Endodermal cell (in vitro differentiated cells): ENCODE measurements around the gene AUTS2. TPM values are rescaled to one million over a fixed set of nuclear protein-coding genes. Genes with fewer than 3 reads are reported as not detected.
A peak's percentile ranks its signal among the peaks of the same experiment; 100 is the strongest.

Source experiments
- DNase-seq: peaks from one replicate; pipeline ENCODE4 v3.0.0-alpha.2; 2017
- H3K27ac ChIP-seq: 2 replicates; pipeline ENCODE4 v1.5.1; 2013; ENCODE audit warnings: mild to moderate bottlenecking, low read depth, low read length, moderate library complexity
- H3K27me3 ChIP-seq: 2 replicates; pipeline ENCODE4 v1.6.1; 2013; ENCODE audit warnings: mild to moderate bottlenecking, low read length, moderate library complexity; ENCODE audit not compliant: insufficient read depth, control insufficient read depth, poor library complexity, severe bottlenecking
- H3K36me3 ChIP-seq: 2 replicates; pipeline ENCODE4 v1.7.0; 2013; ENCODE audit warnings: mild to moderate bottlenecking, low read length, moderate library complexity; ENCODE audit not compliant: control insufficient read depth, insufficient read depth
- H3K4me1 ChIP-seq: one replicate; pipeline ENCODE4 v1.7.0; 2013; ENCODE audit warnings: low read length; ENCODE audit not compliant: control insufficient read depth, insufficient read depth
- H3K4me3 ChIP-seq: 2 replicates; pipeline ENCODE4 v1.5.1; 2013; ENCODE audit warnings: mild to moderate bottlenecking, low read length, moderate library complexity
- H3K9ac ChIP-seq: 2 replicates; pipeline ENCODE4 v1.6.1; 2013; ENCODE audit warnings: mild to moderate bottlenecking, low read length, moderate library complexity; ENCODE audit not compliant: poor library complexity, severe bottlenecking; ENCODE audit errors: extremely low read depth
- H3K9me3 ChIP-seq: 2 replicates; pipeline ENCODE4 v1.6.1; 2013; ENCODE audit warnings: mild to moderate bottlenecking, low read length, moderate library complexity; ENCODE audit not compliant: control insufficient read depth
- H3K27ac Mint-ChIP-seq: 2 replicates; pipeline ENCODE4 v1.8.0; 2020; ENCODE audit warnings: mixed read lengths
- H3K27me3 Mint-ChIP-seq: 2 replicates; pipeline ENCODE4 v1.8.0; 2021; ENCODE audit warnings: mild to moderate bottlenecking, mixed read lengths; ENCODE audit not compliant: insufficient read depth
- H3K36me3 Mint-ChIP-seq: 2 replicates; pipeline ENCODE4 v1.8.0; 2020; ENCODE audit warnings: low read depth, mixed read lengths
- H3K4me1 Mint-ChIP-seq: 2 replicates; pipeline ENCODE4 v1.8.0; 2020; ENCODE audit warnings: mixed read lengths
- H3K4me3 Mint-ChIP-seq: 2 replicates; pipeline ENCODE4 v1.8.0; 2020; ENCODE audit warnings: mild to moderate bottlenecking, moderate library complexity, mixed read lengths
- H3K9me3 Mint-ChIP-seq: 2 replicates; pipeline ENCODE4 v1.8.0; 2020; ENCODE audit warnings: mild to moderate bottlenecking, mixed read lengths
- WGBS, 2 experiments: methylation state at CpG; one replicate each; pipeline versions ENCODE4 v1.1.5 to v1.1.7; 2013; ENCODE audit warnings: missing lambda C conversion rate in 2 of 2, mixed read lengths in 1 of 2; ENCODE audit not compliant: insufficient coverage in 1 of 2, insufficient read length in 1 of 2; 5-methylcytosine and 5-hydroxymethylcytosine counted together
- total RNA-seq, 2 donors: library from RNA; stranded (reverse); fragmentation: NEBNext Ultra II Directional in 1 of 2; extraction: Animal tissue kit (Norgen Biotek cat#: 25700) in 1 of 2; gene quantifications; 2 replicates in 1 of 2; 3 replicates in 1 of 2; pipeline ENCODE4 v1.2.1, GENCODE V29; 2021
- TF ChIP-seq, protein P1 (sequence below): fragments of 200-600 bp; sonication (generic); conservative IDR thresholded peaks from 2 replicates; pipeline ENCODE4 v1.5.0; 2021; ENCODE audit warnings: antibody characterized with exemption, mild to moderate bottlenecking

AUTS2 gene
- total RNA-seq, 2 donors from 2014 or later: 76.8 to 106 TPM

DNA sequence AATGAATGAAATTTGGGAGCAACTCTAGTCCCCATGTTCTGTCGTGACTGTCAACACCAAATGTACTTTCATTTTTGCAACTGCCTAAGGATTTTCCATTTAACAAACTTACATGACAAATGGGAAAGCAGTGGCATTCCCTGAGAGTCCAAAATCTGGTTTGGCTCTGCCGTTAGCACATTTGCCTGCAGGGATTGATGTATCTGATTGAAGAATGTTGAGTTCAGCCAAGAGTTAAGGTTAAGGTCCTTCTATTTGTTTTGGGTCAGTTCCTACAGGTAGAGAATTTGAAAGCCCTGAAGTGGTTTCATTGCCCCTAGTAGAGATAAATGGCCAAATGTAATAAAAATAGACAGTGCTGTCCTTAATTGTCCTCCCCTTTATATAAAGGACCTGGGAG, 1127.2 kb downstream of the AUTS2 start:
- 79 to 92% methylated on average over 2 of the region's 2 CpGs for WGBS, 2 experiments
- no peak overlapping the region for H3K27ac ChIP-seq
- H3K4me3 ChIP-seq: no peak overlapping the region
- peaks cover 50% of the 10 kb centered on the region for H3K4me1 Mint-ChIP-seq
- H3K9me3 ChIP-seq: peaks cover 7% of the 10 kb centered on the region
- H3K36me3 Mint-ChIP-seq: peaks cover 13% of the 10 kb centered on the region
- peaks cover 24% of the 10 kb centered on the region for H3K36me3 ChIP-seq
- no peak overlapping the region for H3K9ac ChIP-seq
- H3K4me1 ChIP-seq: peaks cover 8% of the 10 kb centered on the region
- no peak overlapping the region for H3K27ac Mint-ChIP-seq
- peaks cover 3% of the 10 kb centered on the region for H3K9me3 Mint-ChIP-seq
- TF ChIP-seq, protein P1, sequence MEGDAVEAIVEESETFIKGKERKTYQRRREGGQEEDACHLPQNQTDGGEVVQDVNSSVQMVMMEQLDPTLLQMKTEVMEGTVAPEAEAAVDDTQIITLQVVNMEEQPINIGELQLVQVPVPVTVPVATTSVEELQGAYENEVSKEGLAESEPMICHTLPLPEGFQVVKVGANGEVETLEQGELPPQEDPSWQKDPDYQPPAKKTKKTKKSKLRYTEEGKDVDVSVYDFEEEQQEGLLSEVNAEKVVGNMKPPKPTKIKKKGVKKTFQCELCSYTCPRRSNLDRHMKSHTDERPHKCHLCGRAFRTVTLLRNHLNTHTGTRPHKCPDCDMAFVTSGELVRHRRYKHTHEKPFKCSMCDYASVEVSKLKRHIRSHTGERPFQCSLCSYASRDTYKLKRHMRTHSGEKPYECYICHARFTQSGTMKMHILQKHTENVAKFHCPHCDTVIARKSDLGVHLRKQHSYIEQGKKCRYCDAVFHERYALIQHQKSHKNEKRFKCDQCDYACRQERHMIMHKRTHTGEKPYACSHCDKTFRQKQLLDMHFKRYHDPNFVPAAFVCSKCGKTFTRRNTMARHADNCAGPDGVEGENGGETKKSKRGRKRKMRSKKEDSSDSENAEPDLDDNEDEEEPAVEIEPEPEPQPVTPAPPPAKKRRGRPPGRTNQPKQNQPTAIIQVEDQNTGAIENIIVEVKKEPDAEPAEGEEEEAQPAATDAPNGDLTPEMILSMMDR: no peak
- no peaks in the 10 kb centered on the region for H3K27me3 ChIP-seq
- no peak overlapping the region for H3K4me3 Mint-ChIP-seq
- no peaks in the 10 kb centered on the region for H3K27me3 Mint-ChIP-seq
- no peak for DNase-seq

DNA sequence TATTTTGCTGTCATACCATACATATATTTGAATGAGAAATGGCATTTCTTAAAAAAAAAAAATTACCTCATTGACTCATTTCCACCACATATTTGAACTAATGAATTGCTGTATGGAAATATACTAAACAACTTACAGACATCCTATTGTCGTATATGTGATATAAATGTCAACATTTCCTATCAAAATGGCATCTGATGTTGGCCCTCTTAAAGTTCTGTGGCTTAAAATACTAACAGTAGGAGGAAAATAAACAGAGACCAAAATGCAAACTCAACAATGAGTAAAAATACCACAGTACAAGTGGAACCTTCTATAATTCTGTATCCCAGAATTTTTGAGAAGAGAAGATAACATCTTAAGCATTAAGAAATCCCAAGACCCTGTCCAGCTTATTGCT, 1128.0 kb downstream of the AUTS2 start:
- peak overlapping the region; percentile 19 for H3K4me3 ChIP-seq
- Mint-ChIP-seq H3K4me3 (no peak overlapping the region), H3K36me3 (peaks cover 14% of the 10 kb centered on the region), H3K4me1 (peaks cover 46% of the 10 kb centered on the region), H3K27ac (no peak overlapping the region), H3K9me3 (peaks cover 3% of the 10 kb centered on the region), H3K27me3 (no peaks in the 10 kb centered on the region)
- WGBS, 2 experiments: 100% methylated on average over 1 of the region's 1 CpG; no CpG with 5 or more reads in 1 of the 2 experiments
- DNase-seq: no peak
- peaks cover 30% of the 10 kb centered on the region for H3K36me3 ChIP-seq
- no peak overlapping the region for H3K27ac ChIP-seq
- peaks cover 12% of the 10 kb centered on the region for H3K9me3 ChIP-seq
- H3K27me3 ChIP-seq: no peaks in the 10 kb centered on the region
- TF ChIP-seq, protein P1: no peak
- H3K4me1 ChIP-seq: peaks cover 8% of the 10 kb centered on the region
- no peak overlapping the region for H3K9ac ChIP-seq

DNA sequence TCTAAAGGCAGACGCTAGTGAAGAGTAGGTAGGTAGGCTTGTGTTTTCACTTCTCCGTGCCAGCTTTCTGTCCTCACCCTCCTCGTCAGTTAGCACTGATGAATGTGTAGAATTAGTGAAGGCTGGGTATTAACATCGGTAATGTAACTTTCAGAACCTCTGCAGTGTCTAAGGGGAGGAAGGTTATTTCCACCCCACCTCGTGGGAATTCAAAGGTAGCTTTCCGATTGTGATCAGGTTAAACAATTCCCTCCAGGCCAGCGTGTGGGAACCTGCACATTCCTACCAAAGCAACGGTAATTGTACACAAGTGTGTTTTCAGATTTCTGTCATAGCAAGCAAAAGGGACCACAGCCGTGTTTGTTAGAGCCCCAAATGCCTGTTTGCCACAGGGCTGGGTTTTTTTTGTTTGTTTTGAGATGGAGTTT, 1128.7 kb downstream of the AUTS2 start:
- peak overlapping the region; percentile 19 for H3K4me3 ChIP-seq
- WGBS, 2 experiments: 76 to 92% methylated on average over 8 to 9 of the region's 9 CpGs
- TF ChIP-seq, protein P1: no peak
- no peaks in the 10 kb centered on the region for H3K27me3 ChIP-seq
- no peak overlapping the region for H3K9ac ChIP-seq
- Mint-ChIP-seq H3K4me3 (no peak overlapping the region), H3K27ac (no peak overlapping the region), H3K4me1 (peaks cover 42% of the 10 kb centered on the region), H3K9me3 (peaks cover 3% of the 10 kb centered on the region), H3K27me3 (no peaks in the 10 kb centered on the region), H3K36me3 (peaks cover 14% of the 10 kb centered on the region)
- H3K36me3 ChIP-seq: peaks cover 27% of the 10 kb centered on the region
- peaks cover 12% of the 10 kb centered on the region for H3K9me3 ChIP-seq
- no peak overlapping the region for H3K27ac ChIP-seq
- H3K4me1 ChIP-seq: peaks cover 8% of the 10 kb centered on the region
- DNase-seq: no peak
